ENCODE data around the gene CST4. TPM values are rescaled to one million over a fixed set of nuclear protein-coding genes. Genes with fewer than 3 reads are reported as not detected.
"Not testable (repeated sequence)": the region's sequence is repeated elsewhere in the genome, so short reads cannot be mapped to it uniquely, and the experiment has no call there.

CST4 gene
- total RNA-seq, 1 donor from 2014 or later = not detected

DNA sequence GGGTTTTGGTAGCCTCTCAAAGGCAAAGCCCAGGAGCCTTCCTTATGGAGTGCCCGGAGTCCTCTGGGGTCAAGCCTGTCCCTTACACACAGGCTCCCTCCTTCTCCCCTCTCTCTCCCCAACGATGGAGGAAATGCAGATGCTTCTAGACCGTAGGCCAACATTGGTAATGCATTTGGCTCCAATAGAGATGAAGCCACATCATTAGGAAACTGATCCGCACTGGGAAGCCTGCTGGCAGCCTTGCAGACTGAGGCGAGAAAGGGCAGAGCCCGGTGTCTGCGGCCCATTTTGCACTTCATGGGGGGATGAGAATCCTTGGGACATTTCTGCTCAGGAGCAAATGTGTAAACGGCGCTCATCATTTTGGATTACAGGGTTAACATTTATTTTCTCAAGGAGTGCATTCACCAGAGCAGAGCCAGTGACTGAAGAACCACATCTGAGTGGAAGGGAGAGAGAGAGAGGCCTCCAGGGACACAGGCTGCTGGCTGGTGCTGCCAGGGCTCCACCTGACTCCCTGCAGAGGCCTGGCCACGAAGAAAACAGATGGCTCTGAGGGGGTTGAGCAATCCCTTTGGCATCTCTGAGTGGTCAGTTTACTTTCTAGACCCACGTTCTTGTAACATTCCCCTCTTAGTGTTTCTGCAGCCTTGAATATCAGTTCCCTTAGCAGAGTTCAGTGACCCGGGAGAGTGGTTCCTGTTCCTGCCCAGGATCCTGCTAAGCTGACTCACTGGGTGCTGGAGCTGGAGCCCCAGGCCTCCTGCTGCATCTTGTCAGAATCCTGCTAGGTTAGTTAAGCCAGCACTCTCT lies 46.7 kb downstream of the CST4 start:
- intact Hi-C loops (cut with micrococcal nuclease) = no loop called here
- H3K27ac Mint-ChIP-seq = no peak overlapping the region
- no peaks in the 10 kb centered on the region for H3K9me3 Mint-ChIP-seq
- H3K4me1 Mint-ChIP-seq (ENCODE audit: low read depth) = no peaks in the 10 kb centered on the region
- H3K27me3 Mint-ChIP-seq (ENCODE audit: low read depth) = peaks cover 13% of the 10 kb centered on the region
- no peak for DNase-seq (ENCODE audit: low spot score)
- H3K4me3 Mint-ChIP-seq (ENCODE audit: low read depth) = no peak overlapping the region
- H3K36me3 Mint-ChIP-seq (ENCODE audit: low read depth) = no peaks in the 10 kb centered on the region

DNA sequence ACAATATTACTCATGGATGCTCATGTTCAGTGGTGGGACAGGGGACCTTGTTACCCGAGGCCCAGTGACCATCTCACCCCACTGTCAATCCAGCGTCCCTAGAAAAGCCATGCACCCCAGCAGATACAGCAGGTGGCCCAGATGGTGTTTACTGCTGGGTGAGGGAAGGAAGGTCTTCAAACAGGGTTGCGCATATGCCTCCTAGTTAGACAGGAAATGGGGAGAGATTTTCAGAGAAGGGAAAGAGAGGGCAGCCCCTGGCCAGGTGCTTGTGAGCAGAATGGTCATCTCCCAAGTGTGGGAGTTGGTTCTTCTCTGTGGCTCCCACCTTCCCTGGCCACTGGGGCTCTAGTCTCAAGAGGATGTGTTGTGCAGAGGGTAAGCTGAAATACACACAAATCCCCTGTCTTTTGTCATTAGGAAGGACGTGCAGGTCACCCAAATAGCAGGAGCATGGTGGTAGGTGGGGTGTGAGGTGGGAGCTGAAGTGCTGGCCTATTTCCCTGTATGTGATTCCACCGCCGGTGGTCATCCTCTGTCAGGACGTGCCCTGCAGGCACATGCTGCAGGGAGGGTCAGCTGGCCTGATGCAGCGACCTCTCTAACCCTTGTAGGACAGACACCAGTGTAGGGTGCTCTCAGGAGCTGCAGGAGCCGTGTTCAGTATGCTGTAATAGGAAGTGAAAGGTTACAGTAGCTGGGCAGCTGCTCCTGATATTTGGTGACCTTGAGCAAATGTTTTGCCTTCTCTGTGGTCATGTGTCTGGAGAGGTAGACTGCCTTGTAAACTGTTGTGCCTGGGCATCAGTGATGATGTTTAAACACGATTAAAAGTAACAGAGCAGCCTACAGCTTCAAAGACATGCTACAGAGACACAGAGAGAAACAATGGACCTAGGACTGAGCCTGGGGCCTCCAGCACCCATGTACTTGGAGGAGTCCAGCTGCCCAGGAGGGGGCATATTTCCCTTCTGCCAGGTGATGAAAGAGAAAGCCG lies 47.9 kb downstream of the CST4 start:
- Mint-ChIP-seq H3K27me3 (ENCODE audit: low read depth) (peaks cover 24% of the 10 kb centered on the region), H3K36me3 (ENCODE audit: low read depth) (no peaks in the 10 kb centered on the region), H3K9me3 (no peaks in the 10 kb centered on the region), H3K4me1 (ENCODE audit: low read depth) (peaks cover 4% of the 10 kb centered on the region), H3K4me3 (ENCODE audit: low read depth) (no peak overlapping the region), H3K27ac (no peak overlapping the region)
- DNase-seq (ENCODE audit: low spot score) = no peak
- intact Hi-C loops (cut with micrococcal nuclease) = no loop called here

DNA sequence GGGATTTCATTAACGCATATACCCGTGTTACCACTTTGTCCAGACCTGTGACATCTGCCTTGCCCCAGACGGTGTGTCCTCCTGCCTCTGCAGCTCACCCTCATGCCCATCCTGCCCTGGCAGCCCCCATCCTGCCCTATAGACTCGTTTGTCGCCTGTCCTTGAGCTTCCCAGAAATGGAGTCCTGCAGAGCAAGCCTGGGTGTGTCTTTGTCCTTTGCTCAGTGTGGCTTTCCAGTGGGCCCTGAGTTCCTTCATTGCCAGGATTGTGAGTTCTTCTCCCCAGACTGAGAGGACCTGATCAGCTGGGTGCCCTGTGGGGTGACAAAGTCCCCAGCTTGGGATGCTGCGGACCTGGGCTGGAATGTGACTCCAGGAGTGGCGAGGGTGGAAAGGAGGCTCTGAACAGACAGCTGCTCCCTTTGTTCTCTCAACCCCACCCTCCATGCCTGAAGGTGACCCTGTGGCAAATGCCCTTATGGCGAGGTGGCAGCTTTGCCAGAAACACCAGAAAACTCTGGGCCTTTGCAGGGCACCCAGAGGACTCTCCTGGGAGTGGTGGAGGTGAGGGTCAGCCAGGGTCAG lies 48.7 kb downstream of the CST4 start:
- H3K9me3 Mint-ChIP-seq = no peaks in the 10 kb centered on the region
- intact Hi-C loops (cut with micrococcal nuclease) = no loop called here
- peaks cover 4% of the 10 kb centered on the region for H3K4me1 Mint-ChIP-seq (ENCODE audit: low read depth)
- DNase-seq (ENCODE audit: low spot score) = no peak
- H3K27me3 Mint-ChIP-seq (ENCODE audit: low read depth) = peaks cover 20% of the 10 kb centered on the region
- H3K4me3 Mint-ChIP-seq (ENCODE audit: low read depth) = no peak overlapping the region
- no peaks in the 10 kb centered on the region for H3K36me3 Mint-ChIP-seq (ENCODE audit: low read depth)
- no peak overlapping the region for H3K27ac Mint-ChIP-seq

DNA sequence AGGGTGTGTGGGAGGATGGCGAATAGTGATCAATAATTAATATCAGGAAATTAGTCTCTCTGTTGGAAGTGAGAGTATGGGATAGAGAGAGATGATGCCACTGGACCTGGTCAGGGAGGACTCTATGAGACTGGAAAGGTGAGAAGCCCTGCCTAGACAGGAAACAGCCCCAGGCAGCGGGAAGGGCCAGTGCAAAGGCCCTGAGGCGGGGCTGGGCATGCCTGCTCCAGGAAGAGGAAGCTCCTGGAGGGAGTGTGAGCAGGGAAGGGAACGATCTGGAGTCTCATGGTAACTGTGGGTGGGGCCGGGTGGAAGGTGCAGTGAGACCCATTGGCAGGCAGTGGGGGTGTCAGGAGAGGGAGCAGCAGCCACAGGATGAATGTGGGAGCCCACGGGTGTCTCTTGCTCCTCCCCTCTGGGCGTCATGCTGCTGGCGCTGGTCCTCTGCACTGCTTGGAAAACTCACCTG lies 49.3 kb downstream of the CST4 start:
- Mint-ChIP-seq H3K9me3 (no peaks in the 10 kb centered on the region), H3K27me3 (ENCODE audit: low read depth) (peaks cover 20% of the 10 kb centered on the region)

DNA sequence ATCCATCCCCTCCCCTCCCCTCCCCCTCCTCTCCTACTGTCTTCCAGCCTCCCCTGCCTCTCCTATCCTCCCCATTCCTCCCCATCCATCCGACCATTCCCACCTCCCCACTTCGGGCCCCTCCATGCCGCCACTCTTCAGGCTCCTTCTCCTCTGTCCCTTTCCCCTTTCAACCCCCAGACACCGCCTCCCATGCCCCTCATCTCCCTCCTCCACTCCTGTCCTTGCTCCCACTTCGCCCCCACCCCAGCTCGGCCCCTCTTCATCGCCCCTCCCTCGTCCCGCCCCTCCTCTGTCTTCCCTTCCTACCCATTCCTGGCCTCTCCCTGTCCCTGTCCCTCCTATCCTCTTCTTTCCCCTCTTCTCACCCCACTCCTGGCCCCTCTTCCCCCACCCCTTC lies 50.5 kb downstream of the CST4 start:
- Mint-ChIP-seq H3K27me3 (ENCODE audit: low read depth) (peaks cover 20% of the 10 kb centered on the region), H3K4me1 (ENCODE audit: low read depth) (peaks cover 4% of the 10 kb centered on the region)

More for the DNA sequence above, 49.3 kb downstream of the CST4 start:
- peaks cover 4% of the 10 kb centered on the region for H3K4me1 Mint-ChIP-seq (ENCODE audit: low read depth)
- intact Hi-C loops (cut with micrococcal nuclease) = no loop called here
- H3K4me3 Mint-ChIP-seq (ENCODE audit: low read depth) = no peak overlapping the region
- H3K36me3 Mint-ChIP-seq (ENCODE audit: low read depth) = no peaks in the 10 kb centered on the region
- no peak for DNase-seq (ENCODE audit: low spot score)
- H3K27ac Mint-ChIP-seq = no peak overlapping the region

DNA sequence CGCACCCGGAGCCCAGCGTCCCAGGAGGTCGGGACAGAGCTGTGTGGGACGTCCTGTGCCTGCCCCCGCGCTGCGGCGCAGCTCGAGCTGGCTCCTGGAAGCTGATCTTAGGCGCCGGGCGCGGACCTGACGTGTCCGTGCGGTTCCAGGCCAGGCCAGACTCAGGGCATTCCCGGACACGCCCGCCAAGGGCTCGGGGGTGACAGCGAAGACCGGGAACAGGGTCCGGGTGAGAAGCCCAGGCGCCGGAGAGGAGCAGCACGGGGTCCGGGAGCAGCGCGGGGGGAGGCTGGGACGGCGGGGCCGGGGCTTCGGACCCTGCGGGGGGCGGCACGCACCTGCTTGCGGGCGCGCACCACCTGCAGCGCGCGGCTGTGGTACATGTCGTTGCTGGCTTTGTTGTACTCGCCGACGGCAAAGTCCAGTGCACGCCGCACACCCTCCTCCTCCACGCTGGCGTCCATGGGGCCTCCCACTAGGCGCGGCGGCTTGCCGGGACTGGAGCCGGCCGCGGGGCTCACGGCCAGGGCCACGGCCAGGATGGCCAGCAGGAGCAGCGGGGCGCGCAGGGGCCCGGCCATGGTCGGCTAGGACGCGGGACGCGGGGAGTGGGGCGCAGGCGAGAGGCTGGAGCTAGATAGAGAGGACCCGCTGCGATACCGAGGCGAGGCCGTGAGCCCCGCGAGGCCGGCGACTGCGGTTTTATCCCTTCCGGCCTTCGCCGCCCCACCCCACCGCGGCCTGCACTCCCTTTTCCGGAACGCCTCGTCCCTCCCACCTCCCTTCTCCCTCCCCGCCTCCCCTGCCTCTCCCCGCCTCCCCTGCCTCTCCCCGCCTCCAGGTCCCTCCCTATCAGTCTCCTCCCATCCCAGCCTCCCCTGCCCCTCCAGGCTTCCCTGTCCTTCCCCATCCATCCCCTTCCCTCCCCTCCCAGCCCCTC lies 51.3 kb downstream of the CST4 start, which contains the start of gene CST3:
Gene CST3 (minus strand): TSS at position 674 of the 940 bp plus-strand sequence. CDS start 93 bp downstream, at position 581.
- Mint-ChIP-seq H3K4me1 (ENCODE audit: low read depth) (peaks cover 4% of the 10 kb centered on the region), H3K36me3 (ENCODE audit: low read depth) (no peaks in the 10 kb centered on the region), H3K27me3 (ENCODE audit: low read depth) (peaks cover 20% of the 10 kb centered on the region), H3K27ac (no peak within 1 kb of the TSS), H3K4me3 (ENCODE audit: low read depth) (peak within 1 kb of the TSS; percentile 61), H3K9me3 (no peaks in the 10 kb centered on the region)
- no peak for DNase-seq (ENCODE audit: low spot score)
- intact Hi-C loops (cut with micrococcal nuclease) = no loop called here

More for the DNA sequence above, 50.5 kb downstream of the CST4 start:
- Mint-ChIP-seq H3K36me3 (ENCODE audit: low read depth) (no peaks in the 10 kb centered on the region), H3K9me3 (no peaks in the 10 kb centered on the region), H3K27ac (no peak overlapping the region), H3K4me3 (ENCODE audit: low read depth) (no peak overlapping the region)
- intact Hi-C loops (cut with micrococcal nuclease) = no loop called here
- no peak for DNase-seq (ENCODE audit: low spot score)

DNA sequence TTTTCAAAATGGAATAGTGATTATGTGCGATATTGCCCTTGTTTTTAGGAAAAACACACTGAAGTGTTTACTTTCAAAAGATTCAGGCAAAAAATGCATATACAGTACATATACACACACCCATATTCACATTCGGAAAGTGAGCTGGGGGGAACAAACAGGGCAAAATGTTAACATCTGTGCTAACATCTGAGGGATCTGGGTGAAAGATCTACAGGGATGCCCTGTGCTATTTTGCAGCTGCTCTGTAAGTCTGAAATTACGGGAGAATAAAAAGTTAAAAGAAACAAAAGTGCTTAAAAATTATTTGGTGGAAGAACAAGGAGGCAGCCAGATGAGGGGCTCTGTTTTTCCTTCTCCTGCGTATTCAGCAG lies 51.9 kb downstream of the CST4 start:
- no peak for DNase-seq (ENCODE audit: low spot score)
- Mint-ChIP-seq H3K36me3 (ENCODE audit: low read depth) (no peaks in the 10 kb centered on the region), H3K4me1 (ENCODE audit: low read depth) (peaks cover 4% of the 10 kb centered on the region), H3K4me3 (ENCODE audit: low read depth) (peak overlapping the region; percentile 61), H3K9me3 (no peaks in the 10 kb centered on the region), H3K27ac (no peak overlapping the region), H3K27me3 (ENCODE audit: low read depth) (peaks cover 20% of the 10 kb centered on the region)
- intact Hi-C loops (cut with micrococcal nuclease) = no loop called here

DNA sequence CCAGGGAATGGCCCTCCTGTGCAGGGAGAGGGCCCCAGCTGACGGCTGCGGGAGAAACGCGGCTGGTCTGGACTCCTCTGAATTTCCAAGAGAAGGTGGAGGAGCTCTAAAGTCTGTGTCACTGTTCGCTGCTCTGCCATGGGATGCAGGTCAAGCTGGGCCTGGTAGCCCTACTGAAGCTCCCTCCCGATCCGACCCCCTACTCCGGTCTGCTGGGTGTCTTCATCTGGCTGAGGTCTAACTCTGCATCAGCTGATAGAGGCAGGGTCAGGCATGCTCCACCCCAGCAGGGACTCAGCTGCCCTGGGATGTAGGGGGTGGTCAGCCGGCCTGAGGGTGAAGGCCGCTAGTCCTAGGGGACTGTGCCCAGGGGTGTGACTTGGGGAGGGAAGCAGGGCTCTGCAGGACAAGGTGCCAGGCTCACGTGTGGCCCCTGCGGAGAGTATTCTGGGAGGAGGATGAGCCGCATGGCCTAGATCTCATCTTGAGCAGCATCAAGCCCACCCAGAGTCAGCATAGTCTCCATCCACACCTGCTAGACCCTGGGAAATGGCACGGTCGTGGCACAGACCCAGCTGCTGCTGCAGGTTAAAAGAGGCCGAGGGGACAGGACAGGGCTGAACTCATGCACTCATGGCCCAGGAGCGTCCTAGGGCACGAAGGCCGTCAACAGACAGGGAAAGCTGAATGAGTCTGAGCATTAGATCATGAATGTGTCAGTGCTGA lies 52.5 kb downstream of the CST4 start:
- no peak overlapping the region for H3K27ac Mint-ChIP-seq
- H3K4me3 Mint-ChIP-seq (ENCODE audit: low read depth) = peak overlapping the region; percentile 61
- no peak for DNase-seq (ENCODE audit: low spot score)
- H3K4me1 Mint-ChIP-seq (ENCODE audit: low read depth) = peaks cover 4% of the 10 kb centered on the region
- H3K27me3 Mint-ChIP-seq (ENCODE audit: low read depth) = peaks cover 20% of the 10 kb centered on the region
- no peaks in the 10 kb centered on the region for H3K36me3 Mint-ChIP-seq (ENCODE audit: low read depth)
- H3K9me3 Mint-ChIP-seq = no peaks in the 10 kb centered on the region
- intact Hi-C loops (cut with micrococcal nuclease) = no loop called here

DNA sequence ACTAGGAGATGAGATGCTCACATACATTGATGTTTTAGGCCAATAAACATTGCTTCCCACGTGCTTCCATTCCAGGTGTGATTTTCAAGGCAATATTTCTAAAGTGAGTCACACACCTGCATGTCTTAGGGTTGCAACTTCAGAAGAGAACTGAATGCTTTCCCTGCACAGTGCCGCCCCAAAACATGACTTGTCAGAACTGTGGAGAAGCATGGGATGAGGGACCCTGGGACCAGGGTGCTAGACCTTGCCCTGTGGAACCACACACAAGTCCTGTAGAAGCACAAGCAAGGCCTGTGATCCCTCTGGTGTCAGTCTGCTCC lies 53.1 kb downstream of the CST4 start:
- H3K36me3 Mint-ChIP-seq (ENCODE audit: low read depth) = not testable (repeated sequence)

More for the DNA sequence above, 53.1 kb downstream of the CST4 start:
- H3K27me3 Mint-ChIP-seq (ENCODE audit: low read depth) = peaks cover 20% of the 10 kb centered on the region
- DNase-seq (ENCODE audit: low spot score); H3K4me1 Mint-ChIP-seq (ENCODE audit: low read depth); intact Hi-C loops (cut with micrococcal nuclease); H3K4me3 Mint-ChIP-seq (ENCODE audit: low read depth); H3K27ac Mint-ChIP-seq; H3K9me3 Mint-ChIP-seq: not testable (repeated sequence)
